Activated CD4-positive, alpha-beta T cell treated with anti-CD3 and anti-CD28 coated beads for 1 hour (primary cell): ENCODE measurements around the gene MOGAT2.
"Not testable (repeated sequence)": the region's sequence is repeated elsewhere in the genome, so short reads cannot be mapped to it uniquely, and the experiment has no call there.

ENCODE experiments used
- DNase-seq: peaks from one replicate; pipeline ENCODE4 v3.0.0-alpha.2; 2020

The MOGAT2 gene

DNA sequence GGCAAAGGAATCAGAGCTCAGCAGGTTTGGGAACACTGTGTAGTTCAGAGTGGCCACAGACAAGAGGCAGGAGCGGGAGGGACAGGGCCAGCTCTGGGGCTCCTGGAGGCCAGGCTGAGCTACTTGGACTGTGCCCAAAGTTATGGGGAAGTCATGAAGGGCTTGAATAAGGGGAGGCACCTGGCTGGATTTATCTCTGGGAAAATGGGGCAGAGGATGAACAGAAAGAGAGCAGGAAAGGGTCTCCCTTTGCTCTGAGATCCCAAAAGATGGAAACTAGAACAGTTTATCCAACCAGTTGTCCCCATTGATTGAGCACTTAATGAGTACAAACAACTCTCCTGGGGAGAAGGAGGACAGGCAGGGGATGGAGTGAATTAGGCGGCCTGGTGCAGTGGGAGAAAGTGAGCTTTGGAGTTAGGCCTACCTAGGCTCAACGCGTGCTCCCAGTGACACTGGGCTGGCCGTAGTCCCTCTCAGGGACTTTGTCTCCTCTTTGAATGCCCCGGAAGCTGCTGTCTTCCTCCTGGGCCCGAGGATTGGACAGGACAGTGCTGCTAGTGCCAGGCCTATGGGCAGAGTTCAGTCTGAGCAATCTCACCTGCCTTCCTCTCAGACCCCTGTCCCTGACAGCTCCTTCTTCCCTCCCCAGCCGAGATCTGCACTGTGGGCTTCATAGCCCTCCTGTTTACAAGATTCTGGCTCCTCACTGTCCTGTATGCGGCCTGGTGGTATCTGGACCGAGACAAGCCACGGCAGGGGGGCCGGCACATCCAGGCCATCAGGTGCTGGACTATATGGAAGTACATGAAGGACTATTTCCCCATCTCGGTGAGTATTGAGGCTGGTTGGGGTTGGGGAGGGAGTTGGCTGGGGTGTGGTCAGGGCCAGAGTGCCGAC is 2.0 kb downstream of the MOGAT2 start:
- DNase-seq, result no peak

DNA sequence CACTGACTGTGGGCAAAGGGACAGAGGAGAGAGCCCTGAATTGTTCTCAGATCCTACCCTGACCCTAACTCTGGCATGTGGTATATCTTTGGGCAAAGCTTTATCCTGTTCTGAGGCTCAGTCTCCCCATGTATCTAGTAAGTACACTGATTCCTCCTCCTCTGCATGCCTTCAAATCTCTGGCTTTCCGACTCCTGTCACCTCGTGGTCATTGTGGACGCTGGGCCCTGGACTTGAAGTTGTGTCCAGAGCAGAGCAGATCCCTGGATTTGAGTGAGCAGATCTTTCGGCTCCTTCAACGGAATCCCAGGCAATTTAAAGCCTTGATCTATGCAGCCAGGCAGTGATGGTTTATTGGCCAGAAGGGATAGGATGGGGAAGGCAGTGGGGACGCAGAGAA is 3.0 kb downstream of the MOGAT2 start:
- DNase-seq, result no peak

DNA sequence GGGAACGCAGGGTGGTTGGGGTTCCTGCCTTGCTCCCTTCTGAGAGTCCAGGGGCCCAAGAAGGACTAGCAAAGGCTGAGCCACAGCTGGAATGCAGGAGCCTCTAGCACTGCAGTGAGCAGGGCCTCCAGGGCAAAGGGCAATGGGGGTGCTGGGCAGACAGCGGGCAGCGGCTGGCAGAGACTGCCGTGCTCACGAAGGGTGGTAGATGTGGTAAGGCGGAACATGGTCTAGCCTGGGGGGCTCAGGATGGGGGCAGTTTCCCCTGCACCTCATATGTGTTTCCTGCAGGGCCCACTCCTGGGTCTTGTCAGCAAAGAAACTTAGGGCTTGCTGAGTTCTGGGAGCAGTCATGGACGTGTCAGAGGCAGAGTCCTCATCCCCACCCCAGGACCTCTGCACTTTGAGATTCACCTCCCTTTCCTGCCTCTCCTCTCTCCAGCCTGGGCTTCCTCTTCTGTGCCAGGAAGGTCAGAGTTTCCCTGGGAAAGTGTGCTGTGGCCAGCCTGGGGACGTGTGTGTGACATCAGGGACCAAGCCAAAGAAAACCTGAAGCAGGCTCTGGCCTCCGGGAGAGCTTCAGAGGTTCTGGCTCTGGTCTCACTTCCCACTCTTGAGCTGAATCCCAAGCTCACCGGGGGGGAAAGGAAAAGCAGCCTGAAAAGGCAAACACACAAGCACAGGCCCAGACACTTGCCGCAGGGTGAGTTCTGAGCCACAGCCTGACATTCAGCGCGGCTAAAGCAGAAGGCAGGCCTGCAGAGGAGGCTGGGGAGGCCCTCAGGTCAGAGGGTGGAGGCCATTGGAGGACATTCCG is 4.4 kb downstream of the MOGAT2 start:
- DNase-seq, result no peak

DNA sequence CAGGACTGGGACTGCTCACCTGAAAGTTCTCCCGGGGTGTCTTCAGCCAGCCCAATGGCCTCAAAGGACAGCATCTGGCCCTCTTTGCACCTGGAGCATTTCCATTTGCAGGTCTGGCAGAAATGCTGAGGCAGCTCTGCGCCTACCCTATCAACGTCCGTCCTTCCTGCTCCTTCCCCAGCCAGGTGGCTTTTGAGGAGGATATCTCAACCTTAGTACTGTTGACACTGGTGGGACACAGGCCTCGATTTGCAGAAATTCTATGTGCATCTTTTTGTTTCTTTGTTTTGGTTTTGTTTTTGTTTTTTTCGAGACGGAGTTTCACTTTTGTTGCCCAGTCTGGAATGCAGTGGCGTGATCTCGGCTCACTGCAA is 5.0 kb downstream of the MOGAT2 start:
- no peak for DNase-seq

DNA sequence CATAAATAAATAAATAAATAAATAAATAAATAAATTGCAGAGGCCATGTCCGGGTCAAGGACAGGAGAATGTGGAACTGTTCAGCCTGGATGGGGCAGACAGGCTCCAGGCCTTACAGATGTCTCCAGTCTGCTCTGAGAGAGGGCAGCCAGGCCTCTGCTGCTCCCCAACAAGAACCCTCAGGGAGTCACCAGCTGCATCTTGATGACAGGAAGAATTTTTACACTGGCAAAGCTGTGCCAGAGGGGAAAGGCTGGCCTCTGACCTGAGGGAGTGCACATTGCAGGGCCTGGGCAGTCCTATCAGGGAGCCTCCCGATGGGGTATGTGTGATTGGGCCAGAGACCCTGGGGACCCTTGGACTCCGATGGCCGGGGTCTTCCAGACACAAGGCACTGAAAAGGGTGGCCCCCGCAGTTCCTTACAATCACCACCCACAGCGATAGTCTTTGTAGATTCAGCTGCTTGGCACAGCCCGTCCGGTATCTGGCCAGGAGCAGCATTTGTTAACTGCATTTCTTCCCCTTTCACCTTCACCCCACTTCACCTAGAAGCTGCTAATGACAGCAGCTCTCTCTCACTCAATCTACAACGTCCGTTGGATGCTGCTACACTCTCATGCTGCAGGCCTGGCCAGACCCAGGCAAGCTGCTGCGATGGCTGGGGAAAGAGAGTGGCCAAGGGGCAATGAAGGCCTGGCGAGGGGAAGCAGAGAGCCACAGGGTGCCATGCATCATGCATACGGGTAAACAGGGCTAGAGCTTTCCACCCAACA is 8.1 kb downstream of the MOGAT2 start:
- no peak for DNase-seq

DNA sequence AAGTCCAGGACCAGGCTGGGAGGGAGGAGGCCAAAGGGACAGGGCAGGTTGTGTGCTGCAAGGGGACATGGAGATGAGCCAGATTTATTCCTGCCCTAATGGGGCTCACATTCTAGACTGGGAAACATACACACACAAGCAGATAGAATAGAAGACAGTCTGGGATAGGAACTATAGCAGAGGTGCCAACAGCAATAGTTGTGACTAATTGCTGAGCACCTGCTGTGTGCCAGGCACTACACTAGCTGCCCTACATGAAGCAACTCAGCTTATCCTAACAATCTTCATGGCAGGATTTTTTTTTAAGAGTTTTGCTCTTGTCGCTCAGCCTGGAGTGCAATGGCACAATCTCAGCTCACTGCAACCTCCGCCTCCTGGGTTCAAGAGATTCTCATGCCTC is 11.4 kb downstream of the MOGAT2 start:
- no peak for DNase-seq

DNA sequence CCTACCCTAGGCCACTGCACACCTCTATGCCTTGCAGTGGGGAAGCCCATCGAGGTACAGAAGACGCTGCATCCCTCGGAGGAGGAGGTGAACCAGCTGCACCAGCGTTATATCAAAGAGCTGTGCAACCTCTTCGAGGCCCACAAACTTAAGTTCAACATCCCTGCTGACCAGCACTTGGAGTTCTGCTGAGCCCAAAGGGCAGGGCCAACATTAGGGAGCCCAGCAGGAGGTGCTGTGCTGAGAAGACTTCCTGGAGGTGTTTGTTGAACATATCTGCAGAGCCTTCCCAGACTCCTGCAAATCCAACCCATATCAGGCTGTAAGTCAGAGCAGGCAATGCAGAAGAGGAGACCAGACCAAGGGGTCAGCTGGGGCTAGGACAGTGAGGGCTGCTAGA is 13.5 kb downstream of the MOGAT2 start:
- no peak for DNase-seq

DNA sequence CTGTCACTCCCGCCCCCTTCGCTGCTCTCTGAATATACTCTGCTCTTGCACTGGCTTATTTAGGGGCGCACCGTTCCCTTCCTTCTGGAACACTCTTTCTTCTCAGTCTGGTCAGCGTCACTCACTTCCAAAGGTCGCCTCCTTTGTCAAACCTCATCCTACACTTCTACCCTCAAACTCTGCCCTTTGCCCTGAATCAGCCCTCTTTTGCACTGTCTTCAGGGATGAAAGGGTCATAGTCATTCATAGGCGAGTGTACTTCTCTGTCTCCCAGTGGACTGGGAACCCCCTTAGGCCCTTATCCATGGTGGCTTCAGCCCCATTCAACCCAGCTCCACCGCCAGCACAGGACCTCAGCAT is 15.4 kb downstream of the MOGAT2 start:
- DNase-seq, result no peak

DNA sequence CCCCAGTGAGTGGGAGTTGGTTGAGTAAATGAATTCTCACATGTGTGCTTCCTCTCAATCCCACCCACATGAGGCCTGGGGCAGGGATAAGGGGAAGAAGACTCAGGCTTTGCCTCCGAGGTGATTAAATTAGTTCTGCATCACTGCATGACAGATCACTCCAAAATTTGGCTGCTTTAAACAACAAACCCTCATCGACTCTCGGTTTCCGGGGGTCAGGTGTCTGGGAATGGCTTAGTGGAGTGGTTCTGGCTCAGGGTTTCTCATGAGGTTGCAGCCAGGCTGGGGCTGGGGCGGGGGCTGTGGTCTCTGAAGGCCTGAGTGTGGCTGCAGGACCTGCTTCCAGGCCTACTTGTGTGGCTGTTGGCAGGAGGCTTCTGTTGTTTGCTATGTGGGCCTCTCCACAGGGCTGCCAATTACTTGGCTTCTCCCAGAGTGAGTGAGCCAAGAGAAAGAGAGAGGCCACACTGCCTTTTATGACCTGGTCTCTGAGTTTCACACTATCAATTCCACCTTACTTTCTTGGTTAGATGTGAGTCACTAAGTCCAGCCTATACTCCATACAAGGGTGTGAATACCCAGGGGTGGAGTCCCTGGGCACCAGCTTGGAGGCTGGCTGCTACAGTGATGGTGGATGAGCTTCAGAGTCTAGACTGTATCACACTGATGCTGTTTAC is 15.9 kb downstream of the MOGAT2 start:
- no peak for DNase-seq

DNA sequence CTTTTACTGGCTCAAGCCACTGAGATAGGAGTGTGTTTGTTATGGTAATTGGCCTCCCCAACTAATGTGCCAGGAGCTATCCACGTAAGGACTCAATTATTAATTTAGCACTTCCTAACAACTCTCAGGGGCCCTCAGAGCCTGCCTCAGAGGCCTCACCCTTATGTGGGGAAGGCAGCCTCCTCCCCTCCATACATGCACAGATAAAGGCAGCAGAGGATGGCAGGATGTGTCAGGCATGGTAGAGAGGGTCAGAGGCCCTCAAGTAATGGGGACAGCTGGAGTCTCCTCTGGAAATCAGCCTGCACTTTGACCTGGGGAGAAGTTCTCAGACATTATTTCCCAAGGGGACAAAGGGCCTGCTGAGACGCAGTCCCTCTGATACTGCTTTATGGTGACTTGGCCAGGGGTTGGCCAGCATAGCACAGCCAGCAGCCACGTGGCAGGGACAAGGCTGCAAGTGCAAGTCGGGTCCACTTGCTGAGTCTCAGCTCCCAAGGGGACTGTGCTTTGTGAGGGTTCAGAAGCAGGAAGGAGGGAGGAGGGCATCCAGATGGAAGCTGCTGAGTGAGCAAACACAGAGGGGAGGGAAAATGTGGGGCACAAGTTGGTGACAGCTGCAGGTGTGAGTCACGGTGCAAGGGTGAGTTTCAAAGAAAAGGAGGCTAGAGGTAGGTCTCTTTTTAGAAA is 17.0 kb downstream of the MOGAT2 start:
- DNase-seq, result no peak

DNA sequence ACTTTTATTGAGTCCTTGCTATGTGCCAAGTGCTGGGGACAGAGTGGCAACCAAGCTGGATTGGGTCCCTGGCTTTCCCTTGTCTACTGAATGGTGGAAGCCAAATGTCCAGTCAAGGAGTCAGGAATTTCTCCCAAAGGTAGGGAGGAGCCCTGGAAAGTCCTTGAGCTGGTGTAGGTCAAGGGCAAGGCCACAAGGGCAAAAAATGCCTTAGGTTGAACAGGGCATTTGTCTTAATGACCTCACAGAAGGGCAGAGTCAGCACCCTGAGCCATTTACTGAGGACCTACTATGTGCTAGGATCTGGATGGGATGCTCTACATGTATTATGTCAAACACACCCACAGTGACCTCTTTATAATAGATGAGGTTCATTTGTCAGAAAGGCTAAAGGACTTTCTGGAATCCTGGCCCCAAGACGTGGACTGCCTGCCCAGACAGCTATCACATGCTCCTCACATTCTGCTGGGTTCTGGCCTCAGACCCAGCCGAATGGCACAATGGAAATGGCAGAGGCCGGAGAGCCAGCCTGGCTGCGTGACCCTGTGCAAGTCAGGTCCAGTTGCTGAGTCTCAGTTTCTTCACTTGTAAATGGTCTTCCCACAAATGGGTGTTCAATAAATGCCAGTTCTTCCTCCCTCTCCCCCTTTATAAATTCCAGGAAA is 17.7 kb downstream of the MOGAT2 start:
- no peak for DNase-seq

DNA sequence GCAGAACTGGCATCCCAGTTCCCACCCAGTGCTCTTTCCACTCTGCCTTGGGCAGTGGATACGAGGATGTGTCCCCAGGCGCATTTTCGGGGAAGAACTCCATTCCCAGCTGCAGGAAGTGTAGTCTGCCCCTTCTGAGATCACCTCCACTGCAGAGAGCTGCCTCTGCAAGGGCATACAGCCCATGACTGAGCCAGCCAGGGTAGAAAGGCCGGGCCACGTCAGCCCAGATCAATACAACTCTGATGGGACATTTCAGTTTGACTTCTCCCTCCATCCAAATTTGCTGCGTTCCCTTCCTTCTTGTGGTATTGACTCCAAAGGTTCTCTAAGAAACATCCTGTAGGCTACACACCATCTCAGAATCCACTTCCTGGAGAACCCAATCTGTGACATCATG is 19.7 kb downstream of the MOGAT2 start:
- no peak for DNase-seq

DNA sequence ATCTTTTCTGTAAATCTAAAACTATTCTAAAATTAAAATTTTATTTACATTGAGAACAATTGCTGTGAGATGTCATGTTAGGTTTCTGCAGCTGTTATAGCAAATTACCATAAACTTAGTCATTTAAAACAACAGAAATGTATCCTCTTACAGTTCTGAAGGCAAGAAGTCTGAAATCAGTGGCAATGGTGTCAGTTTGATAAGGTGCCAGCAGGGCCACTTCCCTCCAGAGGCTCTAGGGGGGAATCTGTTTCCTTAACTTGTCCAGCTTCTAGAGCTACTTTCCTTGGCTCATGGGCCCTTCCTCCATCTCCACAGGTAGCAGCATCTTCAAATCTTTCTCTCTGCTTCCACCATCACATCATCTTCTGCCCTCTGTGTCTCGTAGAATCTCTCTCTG is 23.0 kb downstream of the MOGAT2 start:
- DNase-seq, result no peak

DNA sequence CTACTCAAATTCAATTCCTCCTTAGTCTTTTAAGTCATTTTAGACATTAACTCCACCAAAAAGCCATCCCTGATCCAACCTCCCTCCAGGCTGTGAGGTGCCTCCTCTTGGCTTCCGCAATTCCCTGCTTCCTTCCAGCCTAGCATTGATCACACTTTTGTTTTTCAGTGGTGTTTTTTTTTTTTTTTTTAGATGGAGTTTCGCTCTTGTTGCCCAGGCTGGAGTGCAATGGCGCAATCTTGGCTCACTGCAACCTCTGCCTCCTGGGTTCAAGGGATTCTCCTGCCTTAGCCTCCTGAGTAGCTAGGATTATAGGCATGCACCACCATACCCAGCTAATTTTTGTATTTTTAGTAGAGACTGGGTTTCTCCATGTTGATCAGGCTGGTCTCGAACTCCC is 25.5 kb downstream of the MOGAT2 start:
- DNase-seq, result not testable (repeated sequence)

DNA sequence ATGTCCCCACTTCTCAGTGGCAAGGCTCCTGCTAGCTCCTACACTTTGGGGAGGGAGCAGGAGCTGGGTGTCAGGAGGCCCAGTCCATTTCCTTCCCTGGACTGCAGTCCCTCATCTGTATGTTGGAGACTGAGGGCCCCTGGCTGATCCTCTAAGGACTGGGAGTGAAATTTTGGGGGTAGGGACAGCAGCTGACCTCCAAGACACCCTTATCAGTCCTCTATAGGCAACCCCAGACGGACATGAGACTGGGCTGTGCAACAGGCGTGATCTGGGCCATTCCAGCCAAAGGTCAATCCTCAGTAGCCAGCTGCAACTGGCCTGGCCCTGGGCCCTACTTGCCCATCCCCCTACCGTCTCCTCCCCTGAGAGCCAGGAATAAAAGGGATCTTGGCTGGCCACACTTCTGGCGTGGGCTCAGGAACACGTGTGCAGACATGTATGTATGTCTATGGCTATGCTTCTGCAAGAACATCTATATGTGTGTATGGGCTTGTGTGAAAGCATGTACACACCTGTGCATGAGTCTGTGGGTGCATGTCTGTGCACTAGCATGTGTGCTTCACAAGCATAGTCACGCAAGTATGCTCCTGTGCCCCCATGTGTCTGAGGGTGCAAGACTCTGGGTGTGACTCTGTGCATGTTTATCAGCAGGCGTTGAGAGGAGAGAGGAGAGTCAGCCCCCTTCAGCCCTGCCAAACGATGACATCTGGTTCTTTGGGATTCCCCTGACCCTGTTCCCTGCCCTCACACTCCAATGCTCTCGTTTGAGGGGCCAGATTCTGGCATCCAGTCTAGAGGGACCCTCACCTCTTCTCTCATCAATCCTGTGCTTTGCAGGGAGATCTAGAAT is 26.3 kb downstream of the MOGAT2 start:
- DNase-seq, result no peak

DNA sequence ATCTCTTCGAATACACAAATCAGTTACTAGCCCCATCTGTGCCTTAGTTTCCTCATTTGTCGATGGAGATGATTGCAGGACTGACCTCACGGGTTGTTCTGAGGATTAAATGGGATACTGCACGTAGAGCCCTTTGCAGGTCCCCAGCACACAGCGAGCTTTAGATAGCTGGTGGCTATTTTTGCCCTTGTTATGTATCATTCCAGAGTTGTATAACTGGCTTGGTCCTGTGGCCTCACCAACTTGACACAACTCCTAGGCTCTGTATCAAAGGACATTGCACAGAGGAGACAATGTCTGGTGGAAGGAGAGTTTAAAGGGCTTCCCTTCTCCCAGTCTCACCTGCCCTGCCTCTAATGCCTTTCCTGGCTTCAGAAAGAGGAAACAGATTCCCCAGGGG is 28.2 kb downstream of the MOGAT2 start:
- no peak for DNase-seq

DNA sequence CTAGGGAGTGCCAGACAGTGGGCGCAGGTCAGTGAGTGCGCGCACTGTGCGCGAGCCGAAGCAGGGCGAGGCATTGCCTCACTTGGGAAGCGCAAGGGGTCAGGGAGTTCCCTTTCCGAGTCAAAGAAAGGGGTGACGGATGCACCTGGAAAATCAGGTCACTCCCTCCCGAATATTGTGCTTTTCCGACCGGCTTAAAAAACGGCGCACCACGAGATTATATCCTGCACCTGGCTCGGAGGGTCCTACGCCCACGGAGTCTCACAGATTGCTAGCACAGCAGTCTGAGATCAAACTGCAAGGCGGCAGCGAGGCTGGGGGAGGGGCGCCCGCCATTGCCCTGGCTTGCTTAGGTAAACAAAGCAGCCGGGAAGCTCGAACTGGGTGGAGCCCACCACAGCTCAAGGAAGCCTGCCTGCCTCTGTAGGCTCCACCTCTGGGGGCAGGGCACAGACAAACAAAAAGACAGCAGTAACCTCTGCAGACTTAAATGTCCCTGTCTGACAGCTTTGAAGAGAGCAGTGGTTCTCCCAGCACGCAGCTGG is 31.2 kb downstream of the MOGAT2 start:
- not testable (repeated sequence) for DNase-seq

DNA sequence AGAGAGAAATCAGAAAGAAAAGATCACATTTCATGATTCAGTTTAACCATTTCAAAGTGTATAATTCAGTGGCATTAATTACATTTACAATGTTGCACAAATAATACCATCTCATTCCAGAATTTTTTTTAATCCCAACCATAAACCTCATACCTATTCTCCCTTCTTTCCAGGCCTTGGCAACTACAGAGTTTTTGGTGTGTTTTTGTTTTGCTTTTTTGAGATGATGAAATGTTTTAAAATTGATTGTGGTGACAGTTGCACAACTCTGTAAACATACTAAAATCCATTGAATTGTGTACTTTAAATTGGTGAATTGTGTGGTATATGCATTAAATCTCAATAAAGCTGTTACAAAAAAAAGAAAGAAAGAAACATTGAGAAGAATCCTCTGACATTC is 37.3 kb downstream of the MOGAT2 start:
- not testable (repeated sequence) for DNase-seq

DNA sequence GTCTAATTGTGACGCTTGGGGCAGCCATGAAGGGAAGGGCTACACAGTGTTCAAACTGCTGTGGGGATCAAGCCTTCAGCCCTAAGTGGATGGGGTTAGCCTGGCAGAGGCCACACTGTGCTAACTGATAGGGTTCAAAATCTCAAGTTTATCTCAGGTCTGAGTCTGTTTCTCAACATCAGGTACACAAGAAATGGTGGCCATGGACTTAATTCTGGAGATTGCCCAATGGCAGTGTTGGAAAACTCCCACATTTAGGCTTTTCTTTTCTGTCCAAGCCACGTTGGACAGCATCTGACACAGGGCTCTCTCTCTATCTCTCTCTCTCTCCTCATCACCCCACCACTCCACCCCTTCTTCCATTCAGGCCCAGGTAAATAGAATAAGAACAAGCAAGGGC is 40.0 kb downstream of the MOGAT2 start:
- no peak for DNase-seq

DNA sequence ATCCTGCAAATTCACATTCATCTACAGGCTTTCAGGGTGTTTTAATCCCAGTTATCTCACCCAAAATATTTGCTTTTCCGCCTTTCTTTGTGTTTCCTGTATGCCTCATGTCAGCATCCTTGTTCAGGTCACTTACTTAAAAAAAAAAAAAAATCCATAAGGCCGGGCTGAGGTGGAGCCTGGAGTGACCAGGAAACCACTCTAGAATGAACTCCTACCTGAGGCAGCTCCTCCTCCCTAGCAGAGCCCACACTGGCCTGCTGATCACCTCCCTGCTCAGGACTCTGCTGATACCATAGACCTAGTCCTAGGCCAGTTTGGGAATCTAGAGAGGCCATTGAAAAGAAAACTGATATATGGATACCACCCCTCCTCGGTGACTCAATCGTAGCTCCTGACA is 42.2 kb downstream of the MOGAT2 start:
- no peak for DNase-seq
